OCI-LY1 (cell line): ENCODE data around the gene TPCN2.

ENCODE experiments used
- EZH2 ChIP-seq: fragments of 200-600 bp; sonication (generic), shearing (Covaris generic); IDR thresholded peaks from 2 replicates; pipeline ENCODE4 v1.8.0; 2017; ENCODE audit warnings: borderline replicate concordance, mixed run types, mild to moderate bottlenecking, antibody characterized with exemption, low read length, moderate library complexity, mixed read lengths
- TF ChIP-seq, protein P1 (sequence below): fragments of 200-600 bp; sonication (generic), shearing (Covaris generic); IDR thresholded peaks from 2 replicates; pipeline ENCODE4 v1.5.1; 2017; ENCODE audit warnings: mild to moderate bottlenecking, antibody characterized with exemption, low read length, moderate library complexity, mixed read lengths

DNA sequence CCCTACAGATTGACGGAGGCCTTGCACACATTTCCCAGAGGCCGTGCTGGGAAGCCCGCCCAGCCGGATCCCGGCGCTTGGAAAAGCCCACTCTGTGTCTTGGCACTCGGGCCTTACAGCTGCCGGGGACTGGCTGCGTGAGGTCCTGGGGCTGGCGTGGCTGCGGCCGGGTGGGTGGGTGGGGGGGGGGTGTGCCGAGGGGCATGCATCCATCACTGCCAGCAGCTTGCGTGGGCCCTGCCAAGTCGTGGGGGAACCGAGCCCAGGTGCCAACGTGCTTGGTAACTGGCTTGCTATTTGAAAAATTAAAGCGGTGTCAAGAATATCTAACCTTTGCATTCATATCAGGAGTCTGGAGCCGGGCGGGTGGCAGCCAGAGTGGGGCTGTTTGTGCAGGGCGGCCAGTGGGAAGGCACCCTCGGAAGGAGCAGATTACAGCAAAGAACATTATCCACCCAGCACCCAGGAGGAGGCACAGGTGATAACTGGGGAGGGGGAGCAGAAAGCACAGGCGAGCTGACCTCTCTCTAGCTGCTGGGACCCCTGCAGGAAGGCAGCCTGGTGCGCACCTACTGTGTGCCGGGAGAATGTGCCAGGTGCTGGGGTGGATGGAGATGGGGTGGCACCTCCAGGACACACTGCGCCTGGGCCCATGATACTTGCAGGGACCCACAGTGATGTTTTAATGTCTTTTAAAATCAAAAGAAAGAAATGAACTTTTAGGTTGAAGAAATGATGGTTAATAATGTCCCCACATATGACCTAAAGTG lies 78.5 kb downstream of the TPCN2 start:
- TF ChIP-seq, protein P1, sequence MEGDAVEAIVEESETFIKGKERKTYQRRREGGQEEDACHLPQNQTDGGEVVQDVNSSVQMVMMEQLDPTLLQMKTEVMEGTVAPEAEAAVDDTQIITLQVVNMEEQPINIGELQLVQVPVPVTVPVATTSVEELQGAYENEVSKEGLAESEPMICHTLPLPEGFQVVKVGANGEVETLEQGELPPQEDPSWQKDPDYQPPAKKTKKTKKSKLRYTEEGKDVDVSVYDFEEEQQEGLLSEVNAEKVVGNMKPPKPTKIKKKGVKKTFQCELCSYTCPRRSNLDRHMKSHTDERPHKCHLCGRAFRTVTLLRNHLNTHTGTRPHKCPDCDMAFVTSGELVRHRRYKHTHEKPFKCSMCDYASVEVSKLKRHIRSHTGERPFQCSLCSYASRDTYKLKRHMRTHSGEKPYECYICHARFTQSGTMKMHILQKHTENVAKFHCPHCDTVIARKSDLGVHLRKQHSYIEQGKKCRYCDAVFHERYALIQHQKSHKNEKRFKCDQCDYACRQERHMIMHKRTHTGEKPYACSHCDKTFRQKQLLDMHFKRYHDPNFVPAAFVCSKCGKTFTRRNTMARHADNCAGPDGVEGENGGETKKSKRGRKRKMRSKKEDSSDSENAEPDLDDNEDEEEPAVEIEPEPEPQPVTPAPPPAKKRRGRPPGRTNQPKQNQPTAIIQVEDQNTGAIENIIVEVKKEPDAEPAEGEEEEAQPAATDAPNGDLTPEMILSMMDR: no peak
- TF ChIP-seq EZH2: no peak
